Caki2 (cell line): ENCODE data around the gene GPR152. TPM values are rescaled to one million over a fixed set of nuclear protein-coding genes. Genes with fewer than 3 reads are reported as not detected.

Source experiments
- DNase-seq: peaks from one replicate; pipeline ENCODE4 v3.0.0-alpha.2; 2015; ENCODE audit warnings: low read depth
- in situ Hi-C: cut with HindIII; loops from 2 replicates; pipeline ENCODE4 v1.10.0; 2016; ENCODE audit warnings: low sequenced_read_pairs, low pct_unique_long_range_greater_than_20kb, mixed read lengths
- total RNA-seq: library from RNA; depleted of rRNA; stranded (reverse); fragments of >200 nt; shearing (Covaris generic); gene quantifications from 2 replicates; pipeline ENCODE4 v1.2.3, GENCODE V29; 2014; ENCODE audit warnings: low replicate concordance

The GPR152 gene
- total RNA-seq, 1 experiment from 2014 or later, result not detected

DNA sequence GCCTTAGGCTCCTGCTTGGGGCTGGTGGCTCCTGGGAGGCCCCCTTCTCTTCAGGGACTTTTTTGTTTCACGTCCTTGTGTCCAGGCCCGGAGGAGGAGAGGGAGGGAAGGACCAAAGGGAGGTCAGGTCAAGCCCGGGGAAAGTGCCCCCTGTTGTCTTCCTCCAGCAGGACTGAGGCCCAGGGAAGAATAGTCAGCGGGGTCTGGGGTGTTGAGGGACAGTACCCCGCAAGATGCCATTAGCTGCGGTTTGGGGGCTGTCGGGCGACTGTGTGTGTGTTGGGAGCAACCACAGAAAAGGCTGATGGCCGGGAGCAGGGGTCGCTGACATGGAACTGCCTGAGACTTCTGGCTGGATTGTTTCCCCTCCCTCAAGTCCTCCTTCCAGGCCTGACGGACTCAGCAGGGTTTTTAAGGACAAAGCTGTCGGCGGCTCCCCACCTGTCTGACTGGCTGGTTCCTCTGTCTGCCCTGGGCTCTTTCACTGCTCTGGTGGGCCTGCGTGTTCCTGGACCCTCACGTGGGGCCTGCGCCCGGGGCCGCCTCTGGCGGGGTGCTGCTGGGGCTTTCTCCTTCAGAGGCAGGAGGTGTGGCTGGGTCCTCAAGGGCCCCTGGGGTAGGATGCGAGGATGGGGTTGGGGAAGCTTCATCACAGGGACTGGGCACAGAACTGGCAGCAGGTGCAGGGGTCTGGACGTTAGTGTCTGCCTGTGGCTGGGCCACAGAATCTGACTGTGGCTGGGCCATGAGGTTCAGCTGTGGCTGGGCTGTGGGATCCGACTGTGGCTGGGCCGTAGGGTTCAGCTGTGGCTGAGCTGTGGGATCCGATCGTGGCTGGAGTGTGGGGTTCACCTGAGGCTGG lies 1.5 kb downstream of the GPR152 start:
- in situ Hi-C loops, result no loop called here
- no peak for DNase-seq

DNA sequence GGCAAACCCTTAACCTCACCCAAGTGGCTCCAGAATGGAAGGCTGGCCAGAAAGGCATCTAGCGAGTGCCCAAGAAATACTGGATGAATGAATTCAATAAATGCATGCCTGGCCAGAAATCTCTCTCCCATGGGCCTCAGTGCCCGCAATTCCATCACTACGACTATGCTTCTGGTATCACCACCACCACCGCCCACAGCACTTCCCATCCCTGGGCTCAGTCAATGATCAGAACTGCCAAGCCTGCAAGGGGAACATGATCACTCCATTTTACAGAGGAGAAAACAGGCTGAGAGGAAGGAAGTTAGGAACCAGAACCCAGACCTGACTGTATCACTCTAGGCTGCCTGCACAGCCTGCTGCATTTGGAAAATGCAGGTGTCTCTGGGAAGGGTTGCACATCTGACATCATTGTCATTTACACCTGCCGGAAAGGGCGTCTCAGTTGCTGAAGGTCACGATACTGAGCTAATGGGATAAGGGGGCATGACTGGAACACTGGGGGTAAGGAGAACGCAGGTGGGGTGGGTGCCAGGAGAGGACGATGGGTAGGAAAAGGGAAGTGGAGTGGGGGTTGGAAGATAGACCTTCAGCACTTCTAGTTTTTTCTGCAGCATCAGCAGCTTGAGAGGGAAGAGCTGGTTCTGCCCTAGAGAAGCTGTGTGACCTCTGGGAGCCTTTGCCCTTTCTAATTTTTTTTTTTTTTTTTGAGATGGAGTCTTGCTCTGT lies 3.2 kb downstream of the GPR152 start:
- in situ Hi-C loops, result no loop called here
- DNase-seq, result no peak

DNA sequence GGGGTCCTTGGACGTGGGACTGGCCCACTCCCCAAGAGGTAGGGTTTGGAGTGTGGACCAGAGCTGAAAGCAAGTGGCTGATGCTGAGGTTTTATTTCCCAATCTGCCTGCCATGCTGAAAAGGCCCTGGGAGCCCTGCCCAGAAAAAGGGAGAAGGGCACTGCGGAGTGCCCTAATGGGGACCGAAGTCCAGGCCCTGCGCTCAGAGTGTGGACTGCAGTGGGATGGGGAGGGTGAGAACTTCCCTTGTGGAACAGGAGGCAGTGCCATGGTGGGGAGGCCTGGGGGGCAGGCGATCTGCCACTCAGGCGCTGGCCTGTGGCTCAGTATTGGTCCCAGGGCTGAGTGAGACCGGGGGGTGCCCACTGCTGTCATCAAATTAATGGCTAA lies 4.3 kb downstream of the GPR152 start:
- DNase-seq, result no peak
- in situ Hi-C loops, result no loop called here

DNA sequence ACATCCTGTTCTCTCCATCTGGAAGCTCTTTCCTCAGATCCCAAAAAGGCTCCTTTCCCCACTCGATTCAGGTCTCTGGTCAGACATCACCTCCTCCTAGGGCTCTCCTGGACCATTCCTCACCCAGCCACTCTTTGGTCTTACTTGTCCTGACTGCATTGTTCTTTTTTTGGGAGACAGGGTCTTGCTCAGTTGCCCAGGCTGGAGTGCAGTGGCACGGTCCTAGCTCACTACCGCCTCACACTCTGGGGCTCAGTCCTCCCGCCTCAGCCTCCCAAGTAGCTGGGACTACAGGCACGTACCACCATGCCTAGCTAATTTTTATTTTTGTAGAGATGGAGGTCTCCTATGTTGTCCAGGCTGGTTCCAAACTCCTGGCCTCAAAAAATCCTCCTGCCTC lies 7.0 kb downstream of the GPR152 start:
- no peak for DNase-seq
- in situ Hi-C loops, result no loop called here

DNA sequence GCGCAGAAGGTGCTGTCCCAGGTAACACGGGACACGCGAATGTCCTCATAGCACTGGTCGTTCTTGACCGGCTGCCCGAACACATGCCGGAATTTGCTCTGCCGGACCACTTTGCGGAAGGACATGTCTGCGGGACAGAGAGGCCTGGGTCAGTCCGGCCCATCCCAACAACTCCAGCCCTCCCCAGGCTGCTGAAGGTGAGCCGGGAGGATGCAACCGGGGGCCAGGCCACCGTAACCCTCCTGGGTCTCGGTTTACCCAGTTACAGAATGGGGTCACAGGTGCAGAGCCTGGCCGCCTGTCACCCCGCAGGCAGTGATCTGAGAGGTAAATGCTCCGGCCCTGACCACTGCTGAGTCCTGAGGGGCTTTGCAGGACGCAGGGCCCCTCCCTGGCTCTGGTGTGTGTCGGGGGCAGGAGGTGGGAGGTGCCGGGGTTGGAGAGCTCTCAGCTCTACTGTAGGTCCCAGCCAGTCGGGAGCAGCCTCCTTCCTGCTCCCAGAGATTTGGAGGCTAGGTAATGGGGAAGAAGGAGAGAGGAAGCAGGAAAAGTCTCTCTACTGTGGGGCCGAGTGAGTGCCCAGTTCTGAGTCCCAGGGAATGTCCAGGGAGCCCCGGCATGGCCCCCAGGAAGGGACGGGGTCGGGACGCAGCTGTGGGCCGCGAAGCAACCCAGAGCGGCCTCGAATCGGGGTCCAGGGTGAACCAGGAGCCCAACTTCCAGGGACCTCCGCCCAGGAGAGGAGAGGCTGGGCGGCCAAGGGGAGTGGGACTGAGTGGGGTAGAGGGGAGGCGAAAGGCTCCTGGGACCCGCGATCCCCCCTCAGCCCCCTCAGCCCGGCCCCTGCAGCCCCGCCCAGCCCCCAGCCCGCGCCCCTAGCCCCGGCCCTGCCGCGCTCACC lies 9.8 kb downstream of the GPR152 start:
- DNase-seq, result no peak
- in situ Hi-C loops, result no loop called here

DNA sequence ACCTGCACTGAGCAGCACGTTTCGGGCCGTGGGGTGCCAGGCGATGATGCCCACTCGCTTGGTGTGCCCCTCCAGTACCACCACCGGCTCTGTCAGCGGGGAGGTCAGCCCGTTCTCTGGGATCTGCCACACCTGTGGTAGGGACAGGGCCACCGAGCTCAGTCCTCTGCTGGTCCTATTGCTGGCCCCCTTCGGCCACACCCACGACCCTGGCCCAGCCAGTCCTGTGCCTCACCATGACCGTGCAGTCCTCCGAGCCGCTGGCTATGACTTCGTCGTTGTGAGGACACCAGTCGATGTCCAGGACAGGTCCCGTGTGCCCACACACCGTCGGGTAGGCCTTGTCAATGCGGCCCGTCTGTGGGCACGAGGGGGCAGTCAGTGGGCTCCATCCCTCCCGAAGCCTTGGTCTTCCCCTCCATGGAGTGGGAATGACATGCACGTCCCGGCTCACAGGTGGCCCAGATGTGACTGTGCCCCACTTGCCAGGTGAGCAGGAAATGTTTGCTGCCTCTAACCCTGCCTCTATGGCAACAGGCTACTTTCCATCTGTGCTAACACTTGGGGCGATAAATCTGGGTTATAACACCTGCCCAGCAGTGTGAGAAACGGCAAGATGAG lies 10.7 kb downstream of the GPR152 start:
- in situ Hi-C loops, result no loop called here
- no peak for DNase-seq

DNA sequence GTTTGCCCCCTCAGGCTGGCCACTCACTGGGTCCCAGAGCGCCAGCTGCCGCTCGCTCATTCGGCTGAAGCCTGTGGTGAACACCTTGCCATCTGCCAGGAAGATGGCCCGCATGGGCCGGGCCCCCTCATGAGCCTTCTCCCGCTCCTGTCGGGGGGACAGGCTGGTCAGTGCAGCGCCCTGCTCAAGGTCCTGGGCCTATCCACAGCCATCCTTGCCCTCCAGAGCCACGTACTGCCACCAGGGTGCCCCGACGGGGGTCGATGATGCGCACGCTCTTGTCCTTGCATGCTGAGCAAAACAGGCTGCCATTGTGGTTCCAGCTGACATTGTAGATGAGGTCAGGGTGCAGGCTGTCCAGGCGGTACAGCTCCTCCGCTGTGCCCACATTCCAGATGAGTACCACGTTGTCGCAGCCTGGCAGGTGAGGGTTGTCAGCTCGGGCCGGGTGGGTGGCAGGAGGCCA lies 11.4 kb downstream of the GPR152 start:
- DNase-seq, result no peak
- in situ Hi-C loops, result no loop called here

DNA sequence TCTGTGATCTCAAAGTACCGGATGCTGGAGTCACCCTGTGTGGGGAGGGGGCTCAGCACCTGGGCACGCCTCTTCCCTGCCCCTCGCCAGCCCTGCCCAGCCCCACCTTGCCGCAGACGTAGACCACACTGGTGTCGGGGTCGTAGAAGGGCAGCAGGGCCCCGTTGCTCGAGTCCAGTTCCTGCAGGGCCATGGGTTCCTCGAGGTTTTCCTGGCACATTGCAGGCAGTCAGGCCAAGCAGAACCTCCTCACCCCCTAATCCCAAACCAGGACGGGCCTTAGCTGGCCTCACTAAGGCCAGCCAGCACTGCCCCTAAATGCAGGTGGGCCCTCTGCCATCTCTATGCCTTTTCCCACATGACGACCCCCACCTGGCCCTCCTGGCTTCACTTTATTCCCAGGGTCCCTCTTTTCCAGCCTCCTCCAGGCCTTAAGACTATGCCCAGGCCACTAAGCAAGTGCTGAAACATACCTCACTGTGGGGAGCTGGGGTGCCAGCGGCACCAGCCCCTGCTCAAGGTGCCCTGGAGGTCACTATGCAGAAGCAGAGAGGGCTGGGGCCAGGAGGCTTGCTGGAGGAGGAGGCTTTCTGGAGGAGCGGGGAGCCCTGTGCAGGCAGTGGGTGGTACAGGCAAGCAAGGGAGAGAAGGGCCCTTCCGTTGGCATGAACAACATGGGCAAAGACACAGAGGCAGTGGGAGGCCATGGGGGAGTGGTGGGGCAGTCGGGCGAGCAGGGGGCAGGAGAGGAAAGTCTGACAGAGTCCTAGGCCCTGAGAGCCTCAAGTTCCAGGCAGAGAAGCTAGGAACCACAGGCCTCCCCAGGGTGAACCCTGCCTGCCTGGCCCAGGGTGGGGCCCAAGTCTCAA lies 12.1 kb downstream of the GPR152 start:
- in situ Hi-C loops, result no loop called here
- DNase-seq, result no peak

DNA sequence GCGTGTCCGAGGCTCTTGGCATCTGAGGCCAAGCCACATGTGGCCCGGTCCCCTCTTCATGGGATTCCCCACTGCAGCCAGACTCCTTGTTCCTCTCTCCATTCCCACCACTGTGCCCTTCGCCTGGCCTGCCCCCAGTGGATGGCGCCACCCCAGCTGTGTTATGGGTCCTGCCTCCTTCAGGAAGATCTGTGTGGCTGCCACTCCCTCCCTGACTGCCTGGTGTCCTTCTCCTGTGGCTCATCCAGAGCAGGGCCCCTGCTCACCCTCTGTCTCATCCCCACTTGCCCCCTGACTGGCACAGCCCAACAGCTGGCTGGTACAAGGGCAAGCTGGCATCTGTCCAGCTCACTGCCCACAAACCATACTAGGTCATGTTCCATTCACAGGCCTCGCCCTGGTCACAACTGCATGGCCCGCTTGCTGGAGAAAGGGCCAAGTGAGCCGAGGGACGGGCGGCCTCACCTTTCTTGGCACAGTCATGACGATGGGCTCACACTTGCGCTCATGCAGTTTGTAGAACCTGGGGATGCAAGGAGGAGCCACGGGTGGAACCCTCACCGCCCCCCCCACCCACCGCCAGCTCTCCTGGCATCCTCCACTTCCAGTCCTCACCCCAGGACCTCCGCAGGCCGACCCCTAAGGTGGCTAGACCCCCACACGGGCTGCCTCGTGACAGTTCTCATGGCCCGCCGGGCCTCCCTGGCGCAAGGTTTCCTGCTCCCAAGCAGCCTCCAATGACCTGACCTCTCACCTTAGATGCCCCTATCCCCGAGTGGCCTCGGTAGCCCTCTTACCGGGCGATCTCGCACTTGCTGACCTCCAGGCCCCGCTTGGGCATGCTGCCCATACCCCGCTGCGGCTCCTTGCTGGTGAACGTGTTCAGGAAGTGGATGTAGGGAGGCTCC lies 13.0 kb downstream of the GPR152 start:
- peak; percentile 33 for DNase-seq
- in situ Hi-C loops, result no loop called here

DNA sequence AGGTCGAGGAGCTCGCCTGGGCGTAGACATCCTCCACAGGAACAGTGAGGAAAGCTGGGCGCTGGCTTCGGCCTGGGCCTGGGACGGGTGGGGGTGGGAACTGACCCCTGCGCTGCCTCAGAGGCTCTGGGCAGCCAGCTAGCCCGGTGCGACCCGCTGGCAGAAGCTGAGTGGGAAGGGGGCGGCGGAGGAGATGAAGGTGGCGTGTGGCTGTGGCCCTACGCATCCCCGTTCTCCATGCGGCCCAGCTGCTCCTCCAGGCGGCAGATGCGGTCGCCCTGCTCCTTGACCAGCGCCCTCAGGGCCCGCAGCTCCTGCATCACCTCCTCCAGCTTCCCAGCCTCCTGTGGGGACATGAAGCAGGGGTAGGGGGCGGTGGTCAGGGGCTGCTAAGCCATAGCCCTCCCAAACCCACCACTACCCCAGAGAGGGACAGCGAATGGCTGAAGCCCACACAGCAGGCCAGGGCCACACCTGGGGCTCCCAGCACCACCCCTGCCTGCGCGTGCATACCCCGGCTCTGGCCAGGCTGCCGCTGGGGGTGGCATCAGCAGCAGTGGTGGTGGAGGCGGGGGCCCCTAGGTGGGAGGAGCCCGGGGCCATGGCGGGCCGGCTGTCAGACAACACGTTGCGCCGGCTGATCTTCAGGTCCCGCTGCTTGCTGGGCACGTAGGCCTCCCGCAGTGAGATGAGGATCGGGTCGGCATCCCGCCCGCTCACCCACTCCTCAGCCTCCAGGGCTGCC lies 14.2 kb downstream of the GPR152 start:
- in situ Hi-C loops, result no loop called here
- DNase-seq, result no peak

DNA sequence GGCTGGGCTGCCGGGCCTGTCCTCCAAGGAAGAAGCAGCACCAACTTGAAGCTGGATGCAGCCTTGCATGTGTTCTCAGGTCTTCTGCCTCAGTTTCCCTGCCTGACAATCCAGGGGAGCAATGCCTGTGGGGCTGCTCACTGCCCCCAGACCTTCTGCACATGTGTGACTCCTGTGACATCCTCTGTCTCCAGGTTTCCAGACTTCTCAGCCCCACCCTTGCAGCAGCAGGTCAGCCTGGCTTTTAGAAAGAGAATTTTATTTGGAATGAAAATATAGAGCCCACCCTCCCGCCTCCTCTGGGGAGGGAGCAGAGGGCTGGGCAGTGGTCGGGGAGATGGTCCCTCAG lies 14.7 kb downstream of the GPR152 start:
- DNase-seq, result no peak
- in situ Hi-C loops, result no loop called here

DNA sequence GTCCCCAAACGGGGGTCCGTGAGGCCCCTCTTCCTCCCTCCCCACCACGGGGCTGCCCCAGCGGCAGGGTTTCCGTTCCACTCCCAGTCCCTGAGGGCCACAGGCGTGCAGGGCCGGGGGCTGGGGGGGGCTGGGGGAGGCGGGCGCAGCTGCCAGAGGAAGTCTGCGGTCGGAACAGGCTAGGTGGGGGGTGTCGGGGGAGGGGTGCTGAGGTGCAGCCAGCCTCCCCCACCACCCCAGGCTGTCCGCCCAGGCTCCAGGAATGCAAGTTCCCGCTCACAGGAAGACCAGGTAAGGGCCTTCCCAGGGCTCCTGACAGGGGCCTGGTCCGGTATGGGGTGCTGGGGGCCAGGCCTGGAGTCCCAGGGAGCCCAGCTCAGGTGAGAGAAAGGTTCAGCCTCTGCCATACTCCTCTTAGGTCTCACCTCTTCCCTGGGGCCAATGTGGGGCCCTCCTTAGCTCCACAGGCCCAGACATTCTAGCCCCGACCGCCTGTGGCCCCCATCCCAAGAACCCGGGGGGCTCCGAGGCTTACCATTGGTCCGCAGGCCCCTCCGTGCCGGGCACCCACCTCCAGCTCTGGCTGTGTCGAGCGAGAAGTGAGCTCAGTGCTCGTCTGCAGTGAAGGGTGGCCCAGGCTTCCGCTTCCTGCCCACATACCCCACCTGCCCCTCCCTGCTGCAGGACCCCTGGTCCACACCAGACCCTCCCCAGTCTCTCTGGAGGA lies 15.3 kb downstream of the GPR152 start, which contains the start of gene PTPRCAP:
PTPRCAP (minus strand) TSS at position 601 of the 727 bp plus-strand sequence; CDS start at position 538, 63 bp downstream.
- in situ Hi-C loops, result no loop called here
- no peak for DNase-seq

DNA sequence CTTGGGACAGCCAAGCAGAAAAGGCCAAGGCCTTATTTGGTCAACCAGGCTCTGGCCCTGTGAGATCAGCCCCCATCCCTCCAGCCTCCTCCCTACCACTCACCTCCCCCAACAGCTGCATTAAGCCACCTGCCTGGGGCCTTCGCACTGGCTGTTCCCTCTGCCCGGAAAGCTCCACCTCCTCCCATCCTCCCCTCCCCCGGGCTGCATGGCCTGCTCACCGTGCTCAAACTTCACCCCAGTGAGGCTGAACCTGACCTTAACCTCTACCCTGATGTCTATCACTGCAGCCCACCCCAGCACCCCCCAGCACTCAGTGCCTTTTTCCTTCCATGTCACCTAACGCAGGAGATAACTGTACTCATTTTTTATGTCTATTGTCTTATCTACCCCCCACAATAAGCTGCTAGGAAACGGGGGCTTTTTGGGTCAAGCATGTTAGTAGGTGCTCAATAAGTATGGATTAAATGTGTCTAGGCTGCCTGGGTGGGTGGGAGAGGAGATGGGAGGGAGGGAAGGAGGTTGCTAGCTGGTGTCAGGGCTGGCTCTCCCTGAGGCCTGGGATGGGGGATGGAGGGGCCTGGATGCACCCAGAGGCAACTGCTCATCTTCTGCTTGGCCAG lies 16.0 kb downstream of the GPR152 start:
- no peak for DNase-seq
- in situ Hi-C loops, result no loop called here

DNA sequence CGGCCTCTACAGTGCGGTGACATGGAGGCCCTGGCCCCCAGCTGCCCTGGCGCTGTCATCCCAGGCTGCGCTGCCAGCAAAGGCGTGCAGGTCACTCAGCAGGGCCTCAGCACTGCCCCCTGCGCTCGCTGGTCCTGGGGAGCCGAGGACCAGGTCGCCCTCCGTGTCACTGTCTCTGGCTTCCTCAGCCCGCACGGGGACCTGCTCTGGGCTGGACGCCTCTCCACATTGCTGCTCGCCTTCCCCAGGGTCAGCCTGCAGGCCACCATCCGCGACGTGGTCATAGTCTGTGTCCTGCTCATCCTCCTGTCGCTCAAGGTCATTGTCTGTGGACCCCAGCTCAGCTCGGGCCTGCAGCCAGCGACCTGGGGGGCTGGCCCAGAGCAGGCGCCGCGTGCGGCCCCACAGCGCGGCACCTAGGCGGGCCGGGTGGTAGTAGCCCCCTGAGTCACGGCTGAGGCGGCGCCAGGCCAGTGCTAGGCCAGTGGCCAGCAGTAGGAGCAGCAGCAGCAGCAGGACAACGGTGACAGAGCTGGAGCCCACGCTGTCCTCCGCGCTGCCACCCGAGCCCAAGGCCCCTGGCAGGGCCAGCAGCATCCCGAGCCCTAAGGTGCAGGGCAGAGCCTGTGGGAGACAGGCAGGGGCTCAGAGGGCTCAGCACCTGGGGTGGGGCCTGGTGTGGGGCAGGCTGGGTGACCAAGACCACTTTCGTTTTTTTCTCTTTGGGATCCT lies 16.6 kb downstream of the GPR152 start:
- no peak for DNase-seq
- in situ Hi-C loops, result no loop called here
